ENCODE data around the gene EXOSC3. TPM values are rescaled to one million over a fixed set of nuclear protein-coding genes. Genes with fewer than 3 reads are reported as not detected.

Gene EXOSC3
- total RNA-seq, 2 donors from 2014 or later: 66.7 to 67.6 TPM

GRCh38 chr9:37746448-37747270 is 38.2 kb downstream of the EXOSC3 start:
- no peaks in the 10 kb centered on the region for H3K9me3 ChIP-seq (ENCODE audit: control insufficient read depth, low read length)
- DNase-seq: no peak
- H3K27me3 Mint-ChIP-seq (ENCODE audit: insufficient read depth): peaks cover 3% of the 10 kb centered on the region
- H3K4me1 ChIP-seq (ENCODE audit: control insufficient read depth, insufficient read depth, low read length): peaks cover 5% of the 10 kb centered on the region
- no peak overlapping the region for H3K27ac Mint-ChIP-seq
- H3K4me3 Mint-ChIP-seq: no peak overlapping the region
- no peak overlapping the region for H3K9ac ChIP-seq (ENCODE audit: extremely low read depth, low read length, poor library complexity, severe bottlenecking)
- no peaks in the 10 kb centered on the region for H3K36me3 Mint-ChIP-seq (ENCODE audit: low read depth)
- no peak overlapping the region for H3K27ac ChIP-seq (ENCODE audit: low read depth, low read length)
- H3K4me1 Mint-ChIP-seq: peaks cover 36% of the 10 kb centered on the region
- TF ChIP-seq CTCF (conservative IDR thresholded peaks at IDR 0.05): no peak
- no peak overlapping the region for H3K4me3 ChIP-seq (ENCODE audit: low read length)
- WGBS, 2 experiments (ENCODE audit: insufficient coverage in 1 of 2, insufficient read length in 1 of 2): 74 to 87% methylated on average over 10 to 24 of the region's 24 CpGs
- no peaks in the 10 kb centered on the region for H3K27me3 ChIP-seq (ENCODE audit: control insufficient read depth, insufficient read depth, low read length, poor library complexity, severe bottlenecking)
- no peaks in the 10 kb centered on the region for H3K36me3 ChIP-seq (ENCODE audit: control insufficient read depth, insufficient read depth, low read length)
- no peaks in the 10 kb centered on the region for H3K9me3 Mint-ChIP-seq

GRCh38 chr9:37745970-37746369 is 38.9 kb downstream of the EXOSC3 start:
- Mint-ChIP-seq H3K9me3 (no peaks in the 10 kb centered on the region), H3K36me3 (ENCODE audit: low read depth) (no peaks in the 10 kb centered on the region), H3K4me3 (no peak overlapping the region), H3K4me1 (peaks cover 33% of the 10 kb centered on the region), H3K27ac (no peak overlapping the region), H3K27me3 (ENCODE audit: insufficient read depth) (peaks cover 3% of the 10 kb centered on the region)
- TF ChIP-seq CTCF (conservative IDR thresholded peaks at IDR 0.05): no peak
- no peaks in the 10 kb centered on the region for H3K27me3 ChIP-seq (ENCODE audit: control insufficient read depth, insufficient read depth, low read length, poor library complexity, severe bottlenecking)
- H3K9ac ChIP-seq (ENCODE audit: extremely low read depth, low read length, poor library complexity, severe bottlenecking): no peak overlapping the region
- no peak overlapping the region for H3K27ac ChIP-seq (ENCODE audit: low read depth, low read length)
- no peaks in the 10 kb centered on the region for H3K36me3 ChIP-seq (ENCODE audit: control insufficient read depth, insufficient read depth, low read length)
- peaks cover 5% of the 10 kb centered on the region for H3K4me1 ChIP-seq (ENCODE audit: control insufficient read depth, insufficient read depth, low read length)
- no peaks in the 10 kb centered on the region for H3K9me3 ChIP-seq (ENCODE audit: control insufficient read depth, low read length)
- no peak for DNase-seq
- WGBS, 2 experiments (ENCODE audit: insufficient coverage in 1 of 2, insufficient read length in 1 of 2): 89% methylated on average over 8 of the region's 8 CpGs; no CpG with 5 or more reads in 1 of the 2 experiments
- H3K4me3 ChIP-seq (ENCODE audit: low read length): no peak overlapping the region

GRCh38 chr9:37740631-37741328 is 44.1 kb downstream of the EXOSC3 start:
- peaks cover 3% of the 10 kb centered on the region for H3K27me3 Mint-ChIP-seq (ENCODE audit: insufficient read depth)
- Histone ChIP-seq H3K9ac (ENCODE audit: extremely low read depth, low read length, poor library complexity, severe bottlenecking) (no peak overlapping the region), H3K27ac (ENCODE audit: low read depth, low read length) (no peak overlapping the region), H3K27me3 (ENCODE audit: control insufficient read depth, insufficient read depth, low read length, poor library complexity, severe bottlenecking) (no peaks in the 10 kb centered on the region), H3K36me3 (ENCODE audit: control insufficient read depth, insufficient read depth, low read length) (no peaks in the 10 kb centered on the region), H3K4me1 (ENCODE audit: control insufficient read depth, insufficient read depth, low read length) (no peaks in the 10 kb centered on the region), H3K4me3 (ENCODE audit: low read length) (no peak overlapping the region), H3K9me3 (ENCODE audit: control insufficient read depth, low read length) (no peaks in the 10 kb centered on the region)
- WGBS, 2 experiments (ENCODE audit: insufficient coverage in 1 of 2, insufficient read length in 1 of 2): 70 to 90% methylated on average over 3 to 15 of the region's 15 CpGs
- no peak for DNase-seq
- H3K27ac Mint-ChIP-seq: no peak overlapping the region
- no peaks in the 10 kb centered on the region for H3K9me3 Mint-ChIP-seq
- H3K4me1 Mint-ChIP-seq: peaks cover 3% of the 10 kb centered on the region
- no peak overlapping the region for H3K4me3 Mint-ChIP-seq
- TF ChIP-seq CTCF (conservative IDR thresholded peaks at IDR 0.05): no peak
- no peaks in the 10 kb centered on the region for H3K36me3 Mint-ChIP-seq (ENCODE audit: low read depth)

Data from endodermal cell (in vitro differentiated cells).